ENCODE data around the gene SMIM38. TPM values are rescaled to one million over a fixed set of nuclear protein-coding genes. Genes with fewer than 3 reads are reported as not detected.

The SMIM38 gene
- total and polyA plus RNA-seq, 2 experiments from 2014 or later, result 0.38 TPM; not detected in 1

DNA sequence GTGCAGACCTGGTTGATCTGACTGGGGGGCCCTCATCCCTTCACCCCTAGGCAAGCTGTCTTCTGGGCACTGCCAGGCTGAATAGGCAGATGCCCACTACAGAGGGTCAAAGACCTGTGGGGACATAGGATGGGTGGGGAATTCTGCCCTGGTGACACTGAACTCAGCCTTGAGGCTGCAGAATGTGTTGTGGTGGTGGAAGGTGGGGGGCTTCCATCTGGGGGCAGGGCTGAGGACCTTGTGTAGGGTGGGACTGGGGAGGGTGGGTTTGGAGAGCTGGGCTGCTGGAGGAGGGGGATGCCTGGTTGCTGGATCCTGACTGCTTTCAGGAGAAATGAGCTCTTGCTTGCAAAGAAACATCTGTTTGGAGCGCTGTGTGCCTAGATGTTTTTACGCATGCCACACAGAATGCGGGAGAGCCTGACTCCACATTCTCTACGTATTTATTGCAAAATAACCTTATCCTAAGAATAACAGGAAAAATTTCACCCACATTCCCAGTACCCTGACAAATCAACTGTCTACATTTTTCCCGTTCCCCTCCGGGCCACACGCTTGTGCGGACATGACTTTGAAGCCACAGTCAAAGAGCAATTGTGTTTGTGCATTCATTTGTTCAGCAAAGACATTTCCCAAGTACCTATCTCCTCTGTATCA, 18.3 kb downstream of the SMIM38 start:
- H3K27me3 ChIP-seq (ENCODE audit: insufficient read depth), result no peaks in the 10 kb centered on the region
- H3K36me3 ChIP-seq (ENCODE audit: insufficient read depth), result no peaks in the 10 kb centered on the region
- Mint-ChIP-seq H3K27ac (no peak overlapping the region), H3K4me1 (no peaks in the 10 kb centered on the region), H3K27me3 (ENCODE audit: insufficient read depth, low read depth, poor library complexity) (peaks cover 14% of the 10 kb centered on the region), H3K9me3 (peaks cover 5% of the 10 kb centered on the region), H3K36me3 (ENCODE audit: low read depth) (no peaks in the 10 kb centered on the region), H3K4me3 (no peak overlapping the region)
- H4K20me1 ChIP-seq (replicated peaks; ENCODE audit: insufficient read depth), result no peaks in the 10 kb centered on the region
- H3K4me1 ChIP-seq (ENCODE audit: insufficient read depth), result no peaks in the 10 kb centered on the region
- no peaks in the 10 kb centered on the region for H3F3A ChIP-seq (replicated peaks; ENCODE audit: low read depth)
- TF ChIP-seq ZNF331 (CRISPR knock-in tag; IDR thresholded peaks at IDR 0.05; ENCODE audit: low read depth) (no peak), POLR2AphosphoS5 (IDR thresholded peaks at IDR 0.05; ENCODE audit: low read depth) (no peak), ZNF114 (CRISPR knock-in tag; IDR thresholded peaks at IDR 0.05) (no peak), STAT1 (IDR thresholded peaks at IDR 0.05; ENCODE audit: unreplicated experiment) (no peak), CREB1 (CRISPR knock-in tag; IDR thresholded peaks at IDR 0.05; ENCODE audit: low read depth) (no peak), EZH2 (IDR thresholded peaks at IDR 0.05; ENCODE audit: low read depth, unreplicated experiment) (no peak), JUNB (IDR thresholded peaks at IDR 0.05; ENCODE audit: unreplicated experiment) (no peak), NANOG (IDR thresholded peaks at IDR 0.05; ENCODE audit: borderline replicate concordance) (no peak), EZH2phosphoT487 (IDR thresholded peaks at IDR 0.05; ENCODE audit: unreplicated experiment) (no peak)
- TF ChIP-seq, protein P1, sequence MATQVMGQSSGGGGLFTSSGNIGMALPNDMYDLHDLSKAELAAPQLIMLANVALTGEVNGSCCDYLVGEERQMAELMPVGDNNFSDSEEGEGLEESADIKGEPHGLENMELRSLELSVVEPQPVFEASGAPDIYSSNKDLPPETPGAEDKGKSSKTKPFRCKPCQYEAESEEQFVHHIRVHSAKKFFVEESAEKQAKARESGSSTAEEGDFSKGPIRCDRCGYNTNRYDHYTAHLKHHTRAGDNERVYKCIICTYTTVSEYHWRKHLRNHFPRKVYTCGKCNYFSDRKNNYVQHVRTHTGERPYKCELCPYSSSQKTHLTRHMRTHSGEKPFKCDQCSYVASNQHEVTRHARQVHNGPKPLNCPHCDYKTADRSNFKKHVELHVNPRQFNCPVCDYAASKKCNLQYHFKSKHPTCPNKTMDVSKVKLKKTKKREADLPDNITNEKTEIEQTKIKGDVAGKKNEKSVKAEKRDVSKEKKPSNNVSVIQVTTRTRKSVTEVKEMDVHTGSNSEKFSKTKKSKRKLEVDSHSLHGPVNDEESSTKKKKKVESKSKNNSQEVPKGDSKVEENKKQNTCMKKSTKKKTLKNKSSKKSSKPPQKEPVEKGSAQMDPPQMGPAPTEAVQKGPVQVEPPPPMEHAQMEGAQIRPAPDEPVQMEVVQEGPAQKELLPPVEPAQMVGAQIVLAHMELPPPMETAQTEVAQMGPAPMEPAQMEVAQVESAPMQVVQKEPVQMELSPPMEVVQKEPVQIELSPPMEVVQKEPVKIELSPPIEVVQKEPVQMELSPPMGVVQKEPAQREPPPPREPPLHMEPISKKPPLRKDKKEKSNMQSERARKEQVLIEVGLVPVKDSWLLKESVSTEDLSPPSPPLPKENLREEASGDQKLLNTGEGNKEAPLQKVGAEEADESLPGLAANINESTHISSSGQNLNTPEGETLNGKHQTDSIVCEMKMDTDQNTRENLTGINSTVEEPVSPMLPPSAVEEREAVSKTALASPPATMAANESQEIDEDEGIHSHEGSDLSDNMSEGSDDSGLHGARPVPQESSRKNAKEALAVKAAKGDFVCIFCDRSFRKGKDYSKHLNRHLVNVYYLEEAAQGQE (IDR thresholded peaks at IDR 0.05; ENCODE audit: unreplicated experiment), result no peak
- TF ChIP-seq, protein P2, sequence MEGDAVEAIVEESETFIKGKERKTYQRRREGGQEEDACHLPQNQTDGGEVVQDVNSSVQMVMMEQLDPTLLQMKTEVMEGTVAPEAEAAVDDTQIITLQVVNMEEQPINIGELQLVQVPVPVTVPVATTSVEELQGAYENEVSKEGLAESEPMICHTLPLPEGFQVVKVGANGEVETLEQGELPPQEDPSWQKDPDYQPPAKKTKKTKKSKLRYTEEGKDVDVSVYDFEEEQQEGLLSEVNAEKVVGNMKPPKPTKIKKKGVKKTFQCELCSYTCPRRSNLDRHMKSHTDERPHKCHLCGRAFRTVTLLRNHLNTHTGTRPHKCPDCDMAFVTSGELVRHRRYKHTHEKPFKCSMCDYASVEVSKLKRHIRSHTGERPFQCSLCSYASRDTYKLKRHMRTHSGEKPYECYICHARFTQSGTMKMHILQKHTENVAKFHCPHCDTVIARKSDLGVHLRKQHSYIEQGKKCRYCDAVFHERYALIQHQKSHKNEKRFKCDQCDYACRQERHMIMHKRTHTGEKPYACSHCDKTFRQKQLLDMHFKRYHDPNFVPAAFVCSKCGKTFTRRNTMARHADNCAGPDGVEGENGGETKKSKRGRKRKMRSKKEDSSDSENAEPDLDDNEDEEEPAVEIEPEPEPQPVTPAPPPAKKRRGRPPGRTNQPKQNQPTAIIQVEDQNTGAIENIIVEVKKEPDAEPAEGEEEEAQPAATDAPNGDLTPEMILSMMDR (conservative IDR thresholded peaks at IDR 0.05; ENCODE audit: low read depth in 2 of 2), result no peak
- TF ChIP-seq, protein P3, sequence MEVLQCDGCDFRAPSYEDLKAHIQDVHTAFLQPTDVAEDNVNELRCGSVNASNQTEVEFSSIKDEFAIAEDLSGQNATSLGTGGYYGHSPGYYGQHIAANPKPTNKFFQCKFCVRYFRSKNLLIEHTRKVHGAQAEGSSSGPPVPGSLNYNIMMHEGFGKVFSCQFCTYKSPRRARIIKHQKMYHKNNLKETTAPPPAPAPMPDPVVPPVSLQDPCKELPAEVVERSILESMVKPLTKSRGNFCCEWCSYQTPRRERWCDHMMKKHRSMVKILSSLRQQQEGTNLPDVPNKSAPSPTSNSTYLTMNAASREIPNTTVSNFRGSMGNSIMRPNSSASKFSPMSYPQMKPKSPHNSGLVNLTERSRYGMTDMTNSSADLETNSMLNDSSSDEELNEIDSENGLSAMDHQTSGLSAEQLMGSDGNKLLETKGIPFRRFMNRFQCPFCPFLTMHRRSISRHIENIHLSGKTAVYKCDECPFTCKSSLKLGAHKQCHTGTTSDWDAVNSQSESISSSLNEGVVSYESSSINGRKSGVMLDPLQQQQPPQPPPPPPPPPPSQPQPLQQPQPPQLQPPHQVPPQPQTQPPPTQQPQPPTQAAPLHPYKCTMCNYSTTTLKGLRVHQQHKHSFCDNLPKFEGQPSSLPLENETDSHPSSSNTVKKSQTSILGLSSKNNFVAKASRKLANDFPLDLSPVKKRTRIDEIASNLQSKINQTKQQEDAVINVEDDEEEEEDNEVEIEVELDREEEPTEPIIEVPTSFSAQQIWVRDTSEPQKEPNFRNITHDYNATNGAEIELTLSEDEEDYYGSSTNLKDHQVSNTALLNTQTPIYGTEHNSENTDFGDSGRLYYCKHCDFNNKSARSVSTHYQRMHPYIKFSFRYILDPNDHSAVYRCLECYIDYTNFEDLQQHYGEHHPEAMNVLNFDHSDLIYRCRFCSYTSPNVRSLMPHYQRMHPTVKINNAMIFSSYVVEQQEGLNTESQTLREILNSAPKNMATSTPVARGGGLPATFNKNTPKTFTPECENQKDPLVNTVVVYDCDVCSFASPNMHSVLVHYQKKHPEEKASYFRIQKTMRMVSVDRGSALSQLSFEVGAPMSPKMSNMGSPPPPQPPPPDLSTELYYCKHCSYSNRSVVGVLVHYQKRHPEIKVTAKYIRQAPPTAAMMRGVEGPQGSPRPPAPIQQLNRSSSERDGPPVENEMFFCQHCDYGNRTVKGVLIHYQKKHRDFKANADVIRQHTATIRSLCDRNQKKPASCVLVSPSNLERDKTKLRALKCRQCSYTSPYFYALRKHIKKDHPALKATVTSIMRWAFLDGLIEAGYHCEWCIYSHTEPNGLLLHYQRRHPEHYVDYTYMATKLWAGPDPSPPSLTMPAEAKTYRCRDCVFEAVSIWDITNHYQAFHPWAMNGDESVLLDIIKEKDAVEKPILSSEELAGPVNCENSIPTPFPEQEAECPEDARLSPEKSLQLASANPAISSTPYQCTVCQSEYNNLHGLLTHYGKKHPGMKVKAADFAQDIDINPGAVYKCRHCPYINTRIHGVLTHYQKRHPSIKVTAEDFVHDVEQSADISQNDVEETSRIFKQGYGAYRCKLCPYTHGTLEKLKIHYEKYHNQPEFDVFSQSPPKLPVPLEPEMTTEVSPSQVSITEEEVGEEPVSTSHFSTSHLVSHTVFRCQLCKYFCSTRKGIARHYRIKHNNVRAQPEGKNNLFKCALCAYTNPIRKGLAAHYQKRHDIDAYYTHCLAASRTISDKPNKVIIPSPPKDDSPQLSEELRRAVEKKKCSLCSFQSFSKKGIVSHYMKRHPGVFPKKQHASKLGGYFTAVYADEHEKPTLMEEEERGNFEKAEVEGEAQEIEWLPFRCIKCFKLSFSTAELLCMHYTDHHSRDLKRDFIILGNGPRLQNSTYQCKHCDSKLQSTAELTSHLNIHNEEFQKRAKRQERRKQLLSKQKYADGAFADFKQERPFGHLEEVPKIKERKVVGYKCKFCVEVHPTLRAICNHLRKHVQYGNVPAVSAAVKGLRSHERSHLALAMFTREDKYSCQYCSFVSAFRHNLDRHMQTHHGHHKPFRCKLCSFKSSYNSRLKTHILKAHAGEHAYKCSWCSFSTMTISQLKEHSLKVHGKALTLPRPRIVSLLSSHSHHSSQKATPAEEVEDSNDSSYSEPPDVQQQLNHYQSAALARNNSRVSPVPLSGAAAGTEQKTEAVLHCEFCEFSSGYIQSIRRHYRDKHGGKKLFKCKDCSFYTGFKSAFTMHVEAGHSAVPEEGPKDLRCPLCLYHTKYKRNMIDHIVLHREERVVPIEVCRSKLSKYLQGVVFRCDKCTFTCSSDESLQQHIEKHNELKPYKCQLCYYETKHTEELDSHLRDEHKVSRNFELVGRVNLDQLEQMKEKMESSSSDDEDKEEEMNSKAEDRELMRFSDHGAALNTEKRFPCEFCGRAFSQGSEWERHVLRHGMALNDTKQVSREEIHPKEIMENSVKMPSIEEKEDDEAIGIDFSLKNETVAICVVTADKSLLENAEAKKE (CRISPR knock-in tag; IDR thresholded peaks at IDR 0.05), result no peak
- TF ChIP-seq, protein P4, sequence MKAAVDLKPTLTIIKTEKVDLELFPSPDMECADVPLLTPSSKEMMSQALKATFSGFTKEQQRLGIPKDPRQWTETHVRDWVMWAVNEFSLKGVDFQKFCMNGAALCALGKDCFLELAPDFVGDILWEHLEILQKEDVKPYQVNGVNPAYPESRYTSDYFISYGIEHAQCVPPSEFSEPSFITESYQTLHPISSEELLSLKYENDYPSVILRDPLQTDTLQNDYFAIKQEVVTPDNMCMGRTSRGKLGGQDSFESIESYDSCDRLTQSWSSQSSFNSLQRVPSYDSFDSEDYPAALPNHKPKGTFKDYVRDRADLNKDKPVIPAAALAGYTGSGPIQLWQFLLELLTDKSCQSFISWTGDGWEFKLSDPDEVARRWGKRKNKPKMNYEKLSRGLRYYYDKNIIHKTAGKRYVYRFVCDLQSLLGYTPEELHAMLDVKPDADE (IDR thresholded peaks at IDR 0.05), result no peak
- ATAC-seq (no peak), DNase-seq (ENCODE audit: low spot score) (no peak)
- no peak overlapping the region for H2AFZ ChIP-seq
- H3K9me2 ChIP-seq (ENCODE audit: insufficient read depth), result no peaks in the 10 kb centered on the region; the same call in 1 of the 2 replicates
- no peak overlapping the region for H3K4me2 ChIP-seq
- H3K79me2 ChIP-seq (replicated peaks; ENCODE audit: insufficient read depth), result no peaks in the 10 kb centered on the region
- no peak overlapping the region for H3K27ac ChIP-seq (ENCODE audit: low read depth)
- no peak overlapping the region for H3K4me3 ChIP-seq

All from GM23338 (cell line).